Stimulated activated CD8-positive, alpha-beta memory T cell treated with anti-CD3 and anti-CD28 coated beads, Interleukin-4, amount 100 ng/mL, for 4 hours (primary cell): ENCODE results near the gene C5orf58.

Experiments used
- DNase-seq, 2 donors: peaks; one replicate each; pipeline ENCODE4 v3.0.0-alpha.2; 2020; ENCODE audit warnings: low read depth in 2 of 2, low spot score in 1 of 2

Gene C5orf58

DNA sequence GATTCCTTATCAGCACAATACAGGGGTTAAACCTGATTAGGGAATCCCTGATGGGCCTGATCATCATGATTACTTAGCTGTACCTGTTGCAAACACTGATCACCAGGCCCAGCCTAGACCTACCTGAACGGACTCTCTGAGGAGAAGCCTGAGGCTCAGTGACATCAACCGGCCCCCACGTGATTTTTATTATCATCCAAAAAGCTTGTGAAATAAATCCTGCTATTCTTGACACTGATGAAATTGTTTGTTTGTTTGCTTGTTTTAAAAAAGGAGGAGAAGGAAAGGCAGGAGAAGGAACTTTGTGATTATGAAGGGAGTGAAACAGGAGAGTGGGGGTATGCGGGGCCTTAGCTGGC is 46.7 kb downstream of the C5orf58 start:
- DNase-seq, result no peak

DNA sequence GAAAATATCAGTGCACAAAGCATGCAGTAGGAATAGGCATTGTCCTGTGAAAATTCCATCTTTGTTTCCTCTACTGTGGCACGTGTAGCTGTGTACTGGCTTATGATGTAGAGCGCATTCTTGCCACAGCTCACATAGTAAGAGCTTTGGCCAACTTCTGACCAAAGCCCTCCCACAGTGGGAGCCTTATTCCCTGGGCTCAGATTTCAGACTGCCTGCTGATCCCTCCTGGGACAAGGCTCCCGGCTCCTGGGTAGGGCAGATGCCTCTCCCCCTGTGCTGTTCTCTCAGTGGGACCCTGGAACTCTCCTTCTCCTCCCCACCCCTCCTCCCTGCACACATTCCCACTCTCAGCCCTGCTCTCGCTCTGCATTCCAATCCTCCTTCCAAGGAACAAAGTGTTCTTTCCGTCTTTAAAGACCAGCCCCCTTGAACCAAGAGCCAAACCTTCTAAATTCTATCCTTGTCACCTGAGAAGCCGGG is 47.3 kb downstream of the C5orf58 start:
- DNase-seq, result no peak

DNA sequence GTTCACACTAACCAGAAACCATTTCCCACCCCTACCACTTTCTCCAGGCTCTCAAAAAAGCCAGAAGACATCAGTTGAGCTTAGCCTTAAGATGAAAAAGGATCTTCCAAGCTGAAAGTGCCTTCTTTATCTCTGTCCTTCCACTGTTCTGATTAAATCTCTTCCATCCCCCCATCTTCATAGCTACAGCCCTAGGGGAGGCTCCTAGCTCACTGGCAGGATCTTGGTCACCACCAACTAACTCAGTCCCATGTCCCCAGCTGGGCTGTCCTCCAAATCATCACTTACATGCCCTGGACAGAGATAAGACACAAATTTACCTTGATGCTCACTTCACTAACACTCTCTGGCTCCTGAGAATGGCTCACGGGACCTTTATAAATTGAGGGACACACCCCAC is 50.5 kb downstream of the C5orf58 start:
- no peak for DNase-seq

DNA sequence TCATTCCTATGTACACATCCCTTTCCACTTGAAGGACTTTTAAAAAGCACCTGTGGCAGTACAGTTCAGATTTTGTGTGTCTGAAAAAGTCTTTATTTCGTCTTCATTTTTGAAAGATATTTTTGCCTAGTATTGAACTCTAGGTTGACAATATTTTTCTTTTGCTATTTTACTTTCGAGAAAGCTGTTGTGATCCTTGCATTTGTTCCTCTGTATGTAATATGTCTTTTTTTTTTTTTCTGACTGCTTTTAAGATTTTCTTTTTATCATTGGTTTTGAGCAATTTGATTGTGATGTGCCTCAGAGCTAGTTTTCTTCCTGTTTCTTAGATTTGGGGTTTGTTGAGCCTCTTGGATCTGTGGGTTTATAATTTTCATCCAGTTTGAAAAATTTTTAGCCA is 51.4 kb downstream of the C5orf58 start:
- no peak for DNase-seq

DNA sequence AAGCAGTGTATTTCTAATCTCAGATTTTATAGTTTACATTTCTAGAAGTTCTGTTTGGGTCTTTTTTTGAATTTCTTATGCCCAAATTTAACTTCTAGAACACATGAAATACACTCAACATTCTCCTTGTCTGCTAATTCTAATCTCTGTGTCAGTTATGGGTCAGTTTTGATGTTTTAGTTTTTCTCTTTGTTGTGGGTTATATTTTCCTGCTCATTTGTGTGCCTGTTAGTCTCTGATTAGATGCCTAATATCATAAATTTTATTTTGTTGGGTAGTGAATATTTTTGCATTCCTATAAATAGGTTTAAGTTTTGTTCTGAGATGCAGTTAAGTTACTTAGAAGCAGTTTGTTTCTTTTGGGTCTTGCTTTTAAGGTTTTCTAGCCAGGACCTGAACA is 52.4 kb downstream of the C5orf58 start:
- DNase-seq, result no peak

DNA sequence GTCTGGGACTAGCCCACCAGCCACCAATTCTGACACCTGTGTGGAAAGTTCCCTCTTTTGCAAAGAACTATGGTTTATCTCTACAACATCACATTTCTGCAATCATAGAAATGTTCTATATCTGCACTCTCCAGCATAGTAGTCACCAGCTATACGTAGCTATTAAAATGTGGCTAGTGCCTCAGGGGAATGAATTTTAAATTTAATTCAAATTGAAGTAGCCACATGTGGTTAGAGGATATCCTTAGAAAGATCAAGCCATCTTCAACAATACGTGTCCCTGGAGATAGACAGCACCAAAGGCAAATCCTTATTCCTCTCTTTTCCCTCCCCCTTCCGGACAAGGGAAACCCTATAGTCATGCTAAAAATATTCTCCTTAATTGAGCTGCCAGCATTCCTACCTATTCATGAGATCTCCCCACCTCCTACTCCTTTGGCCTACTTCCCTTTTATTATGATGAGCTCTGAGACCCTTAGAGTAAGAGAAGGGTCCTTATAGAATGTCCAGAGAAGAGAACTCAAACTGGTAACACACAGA is 53.7 kb downstream of the C5orf58 start:
- DNase-seq, result no peak

DNA sequence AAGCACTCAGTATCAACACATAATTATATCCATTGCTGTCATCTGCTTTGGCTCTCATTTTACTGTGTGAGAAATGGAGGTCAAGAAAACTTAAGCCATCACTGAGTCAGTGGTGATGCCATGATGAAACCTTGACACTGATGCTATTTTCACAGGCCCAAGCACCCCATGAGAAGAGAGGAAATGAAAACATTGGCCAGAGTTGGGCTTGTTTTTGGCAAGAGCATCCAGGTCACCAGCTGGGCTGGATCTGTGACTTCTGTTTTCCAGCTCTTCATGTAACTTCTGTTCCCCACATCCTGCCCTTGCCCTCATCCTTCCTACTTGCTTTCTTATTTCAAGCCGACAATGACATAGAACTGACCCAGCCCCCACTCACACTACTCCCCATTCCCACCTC is 54.7 kb downstream of the C5orf58 start:
- no peak for DNase-seq

DNA sequence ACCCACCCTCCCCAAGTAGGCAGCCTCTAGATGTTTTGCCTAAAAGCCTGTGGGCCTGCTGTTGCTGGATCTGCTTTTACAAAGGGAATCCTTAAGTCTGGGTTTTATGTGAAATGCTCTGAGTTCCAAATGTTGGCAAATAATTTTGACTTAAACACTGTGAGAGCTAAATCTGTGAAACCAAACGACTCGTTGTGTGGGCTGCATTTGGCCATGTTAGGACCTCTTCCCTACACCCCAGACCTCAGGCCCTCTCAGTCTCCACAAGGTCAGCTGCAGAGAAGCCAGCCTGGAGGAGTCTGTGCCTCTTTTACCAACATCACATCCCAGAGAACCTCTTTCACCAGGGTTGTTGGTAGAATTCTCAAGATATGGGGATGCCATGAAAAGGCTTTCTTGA is 55.4 kb downstream of the C5orf58 start:
- no peak for DNase-seq

DNA sequence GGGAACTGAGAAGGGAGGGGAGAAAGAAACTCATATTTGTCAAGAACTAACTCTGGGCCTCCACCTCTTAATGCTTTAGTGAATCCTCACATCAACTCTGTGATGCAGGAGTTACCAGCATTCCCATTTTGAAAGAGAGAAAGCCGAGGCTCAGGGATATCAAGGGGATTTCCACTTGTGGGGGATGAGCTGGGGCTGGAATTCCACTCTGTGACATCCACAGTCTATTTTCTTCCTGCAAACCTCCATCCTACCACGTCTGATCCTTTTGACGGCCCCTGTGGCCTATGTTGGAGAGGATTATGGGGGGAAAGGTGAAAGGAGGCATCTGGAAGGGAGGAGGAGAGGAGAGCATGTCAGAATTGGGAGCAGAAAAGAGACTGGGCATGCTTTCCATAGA is 55.8 kb downstream of the C5orf58 start:
- no peak for DNase-seq

DNA sequence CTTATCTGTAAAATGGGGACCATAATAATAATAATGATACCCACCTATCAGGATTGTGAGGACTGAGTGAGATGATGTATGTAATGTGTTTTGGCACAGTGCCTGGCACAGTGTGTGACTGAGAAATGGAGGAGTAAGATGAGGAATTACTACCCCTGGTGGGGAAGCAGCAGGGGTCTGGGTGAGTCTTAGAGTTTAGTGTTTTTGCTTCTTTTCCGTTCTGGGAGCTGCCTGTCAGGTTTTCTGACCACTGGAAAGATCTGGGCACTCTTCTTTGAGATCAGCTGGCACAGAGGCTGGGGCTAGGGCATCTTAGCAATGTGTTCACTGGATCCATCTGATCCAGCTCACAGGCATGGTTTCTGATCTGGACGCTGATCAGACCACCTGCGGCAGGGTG is 56.3 kb downstream of the C5orf58 start:
- DNase-seq, result no peak

DNA sequence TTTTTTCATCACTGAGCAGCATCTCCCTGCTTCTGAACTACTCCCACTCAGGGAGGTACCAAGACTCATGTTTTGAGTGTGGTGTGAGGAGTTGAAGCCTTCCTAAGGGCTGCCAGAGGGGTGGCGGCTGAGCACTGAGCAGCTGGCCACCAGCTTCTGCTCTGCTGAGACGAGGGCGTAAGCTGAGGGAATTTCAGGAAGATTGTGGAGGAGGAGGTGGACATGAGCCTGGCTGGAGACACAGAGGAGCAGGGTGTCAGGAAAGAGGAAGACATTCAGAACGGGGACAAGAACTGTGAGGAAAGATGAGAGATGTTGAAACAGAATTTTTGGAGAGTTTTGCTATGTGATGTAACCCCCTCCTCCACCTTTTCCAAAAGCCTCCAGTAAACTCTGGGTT is 57.0 kb downstream of the C5orf58 start:
- DNase-seq, result no peak

DNA sequence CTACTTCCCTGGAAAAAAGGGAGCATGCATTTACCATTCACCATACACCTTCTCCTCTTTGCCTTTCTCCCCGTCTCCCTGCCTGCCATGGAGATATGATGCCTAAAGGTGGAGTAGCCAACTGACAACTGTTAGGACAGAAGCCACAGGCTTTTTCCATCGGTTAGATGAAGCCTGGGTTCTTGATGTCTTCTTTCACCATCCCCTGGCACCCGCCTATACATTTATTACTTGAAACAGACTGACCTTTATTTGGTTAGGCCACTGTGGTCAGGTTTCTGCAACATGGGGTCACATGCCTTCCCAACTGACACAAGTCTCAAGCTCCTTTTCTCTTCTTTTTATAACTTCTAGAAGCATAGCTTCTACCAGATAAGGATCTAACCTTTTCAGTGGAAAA is 57.7 kb downstream of the C5orf58 start:
- DNase-seq, result no peak

DNA sequence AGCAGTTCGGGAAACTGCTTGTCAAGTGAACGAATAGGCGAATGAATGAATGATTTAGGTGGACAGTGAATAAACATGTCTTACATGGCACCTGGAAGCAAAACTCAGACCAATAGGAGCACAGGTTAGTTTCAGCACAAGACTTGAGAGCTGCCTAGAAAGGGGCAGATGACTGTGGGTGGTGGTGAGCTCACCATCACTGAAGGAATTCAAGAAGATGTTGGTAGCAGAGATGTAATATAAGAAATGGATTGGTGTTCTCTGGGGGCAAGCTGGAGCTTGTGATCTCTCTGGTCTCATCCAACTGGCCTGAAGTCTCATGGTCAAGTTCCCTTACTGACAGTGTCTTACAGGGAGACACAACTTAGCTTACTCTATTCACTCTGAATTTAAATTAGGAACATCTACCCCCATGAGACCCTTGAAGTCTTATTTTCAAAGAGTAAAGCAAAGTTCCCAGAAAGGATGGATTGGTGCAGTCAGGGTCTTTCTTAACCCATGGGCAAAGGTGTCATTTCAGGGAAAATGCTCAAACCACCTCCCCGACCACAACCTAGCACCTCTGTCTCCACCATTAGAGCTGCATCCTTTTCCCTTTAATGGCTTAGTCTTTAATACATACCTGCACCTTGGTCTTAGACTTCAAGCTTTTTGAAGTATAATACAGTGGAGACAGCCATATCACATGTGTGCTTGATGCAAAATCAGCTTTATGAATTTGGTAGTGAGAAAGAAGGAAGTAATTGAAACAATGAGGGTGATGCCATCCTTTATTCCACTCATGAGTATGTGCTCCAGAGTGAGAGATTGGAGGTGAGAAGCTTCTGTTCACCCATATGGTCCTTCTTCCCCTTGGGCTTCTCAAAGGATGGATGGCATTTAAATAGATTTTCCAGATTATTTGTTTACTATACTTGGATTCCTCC is 59.7 kb downstream of the C5orf58 start:
- no peak for DNase-seq

DNA sequence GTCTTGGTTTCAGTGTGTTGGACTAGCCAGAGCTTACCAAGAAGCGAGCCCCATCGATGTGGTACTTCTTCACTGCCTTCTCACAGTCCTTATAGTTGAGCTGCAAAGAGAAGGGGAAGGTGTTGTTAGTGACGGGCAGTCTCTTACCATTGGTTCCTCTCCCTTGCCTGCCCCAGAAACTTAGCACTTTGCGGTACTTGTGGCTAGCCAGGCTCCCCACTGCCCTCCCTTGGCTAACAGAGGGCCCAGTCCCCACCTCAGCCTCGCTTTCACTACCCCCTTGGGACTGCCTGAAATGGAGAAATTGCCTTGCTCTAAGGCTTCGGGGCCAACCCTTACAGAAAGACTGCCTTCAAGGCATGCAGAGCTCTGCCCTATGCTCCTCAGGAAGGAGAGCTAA is 60.5 kb downstream of the C5orf58 start:
- DNase-seq, result no peak

DNA sequence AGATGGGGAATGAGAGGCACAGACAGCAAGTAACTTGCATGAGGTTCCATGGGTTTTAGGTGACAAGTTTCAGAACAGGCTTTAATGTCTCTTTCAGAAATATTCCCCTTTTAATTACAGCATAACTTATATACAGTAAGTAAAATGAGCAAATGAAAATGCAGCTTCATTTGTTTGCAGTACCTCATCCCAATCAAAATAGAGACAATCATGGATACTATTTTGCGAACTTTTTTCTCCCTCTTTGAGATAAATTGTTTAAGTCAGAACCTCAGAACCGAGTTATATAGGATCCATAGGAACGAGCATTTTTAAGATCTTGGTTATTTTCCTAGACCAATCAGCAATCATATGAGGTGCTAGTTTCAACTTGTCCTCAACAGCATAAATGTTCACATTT is 61.3 kb downstream of the C5orf58 start:
- DNase-seq, result no peak

DNA sequence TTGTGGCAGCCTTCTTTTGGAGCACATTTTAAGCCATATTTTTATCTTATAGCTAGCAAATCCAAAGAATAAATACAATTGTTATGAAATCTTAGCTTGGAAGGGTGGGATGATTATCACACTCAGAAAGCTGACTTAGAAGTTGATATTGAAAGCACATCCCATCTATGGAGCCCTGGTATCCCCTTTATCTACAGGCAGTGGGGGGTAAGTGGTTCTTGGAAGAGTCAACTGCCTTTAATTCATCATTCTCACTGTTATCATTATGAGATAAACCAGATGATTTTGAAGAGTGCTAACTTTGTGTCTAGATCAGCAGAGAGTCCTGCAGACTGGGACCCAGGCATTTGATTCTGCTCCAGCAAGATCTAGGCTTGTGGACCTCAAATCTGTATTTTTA is 61.8 kb downstream of the C5orf58 start:
- DNase-seq, result no peak
